ENCODE results near the gene TSPEAR.
"Not testable (repeated sequence)": the region's sequence is repeated elsewhere in the genome, so short reads cannot be mapped to it uniquely, and the experiment has no call there.

Gene TSPEAR

DNA sequence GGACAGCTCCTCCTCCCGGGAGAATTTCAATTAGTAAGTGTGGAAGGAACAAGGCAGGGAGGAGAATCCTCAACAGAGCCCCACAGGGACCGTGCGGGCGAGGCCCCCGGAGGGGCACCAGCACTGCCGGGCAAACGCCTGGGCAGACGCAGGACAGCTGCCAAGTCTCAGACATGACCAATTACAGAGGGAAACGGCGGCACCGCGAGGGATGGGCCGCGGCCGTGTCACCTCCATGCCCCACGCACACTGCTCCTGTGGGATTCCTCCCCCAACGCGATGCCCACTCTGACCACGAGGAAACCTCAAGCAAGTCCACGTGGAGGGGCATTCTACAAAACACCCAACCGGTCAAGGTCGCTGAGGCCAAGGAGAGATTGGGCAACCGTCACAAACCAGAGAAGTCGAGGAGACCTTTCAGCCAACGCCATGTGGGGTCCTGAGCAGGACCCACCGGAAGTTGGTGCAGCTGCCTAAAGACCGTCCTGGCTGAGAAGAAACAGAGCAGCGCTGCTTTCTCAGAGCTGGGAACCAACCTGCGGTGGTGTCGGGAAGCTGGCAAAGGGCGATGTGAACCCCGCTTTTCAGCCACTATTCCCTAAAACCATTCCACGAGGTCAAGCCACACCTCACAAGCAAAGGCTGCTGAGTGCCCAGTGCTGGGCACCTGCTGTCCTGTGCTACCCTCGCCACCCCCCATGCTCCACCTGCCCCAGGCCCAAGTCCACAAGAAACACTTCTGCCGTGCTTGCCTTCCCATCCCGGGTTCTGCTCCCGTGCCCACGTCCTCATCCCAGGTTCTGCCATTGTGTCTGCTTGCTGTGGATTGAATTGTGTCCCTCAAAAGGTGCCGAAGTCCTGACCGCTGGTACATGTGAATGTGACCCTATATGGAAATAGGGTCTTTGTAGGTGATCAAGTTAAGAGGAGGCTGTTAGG is 139.3 kb downstream of the TSPEAR start:
- DNase-seq = peak in 3 of 42 donors; percentile 19 to 33 (median 30)
- intact Hi-C loops (cut with DNase I) = no loop called here

DNA sequence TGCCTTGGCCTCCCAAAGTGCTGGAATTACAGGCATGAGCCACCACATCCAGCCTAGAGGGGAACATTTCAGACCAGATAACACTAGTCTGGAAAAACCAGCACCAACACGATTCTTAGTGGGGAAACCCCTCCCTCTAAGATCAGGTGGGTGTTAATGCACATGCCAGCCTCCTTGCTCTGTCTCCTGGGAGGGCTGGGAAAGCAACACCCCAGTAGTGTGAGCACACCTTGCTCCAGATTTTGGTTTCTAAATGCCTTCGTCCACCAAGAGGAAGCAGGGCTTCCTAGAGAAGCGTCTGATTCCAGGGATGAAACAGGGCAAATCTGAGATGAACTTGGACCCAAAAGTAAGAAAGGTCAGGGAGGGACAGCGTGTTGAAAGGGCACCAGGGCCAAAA is 140.1 kb downstream of the TSPEAR start:
- intact Hi-C loops (cut with DNase I) = no loop called here
- peak in 2 of 42 donors; percentile 13 to 17 for DNase-seq

DNA sequence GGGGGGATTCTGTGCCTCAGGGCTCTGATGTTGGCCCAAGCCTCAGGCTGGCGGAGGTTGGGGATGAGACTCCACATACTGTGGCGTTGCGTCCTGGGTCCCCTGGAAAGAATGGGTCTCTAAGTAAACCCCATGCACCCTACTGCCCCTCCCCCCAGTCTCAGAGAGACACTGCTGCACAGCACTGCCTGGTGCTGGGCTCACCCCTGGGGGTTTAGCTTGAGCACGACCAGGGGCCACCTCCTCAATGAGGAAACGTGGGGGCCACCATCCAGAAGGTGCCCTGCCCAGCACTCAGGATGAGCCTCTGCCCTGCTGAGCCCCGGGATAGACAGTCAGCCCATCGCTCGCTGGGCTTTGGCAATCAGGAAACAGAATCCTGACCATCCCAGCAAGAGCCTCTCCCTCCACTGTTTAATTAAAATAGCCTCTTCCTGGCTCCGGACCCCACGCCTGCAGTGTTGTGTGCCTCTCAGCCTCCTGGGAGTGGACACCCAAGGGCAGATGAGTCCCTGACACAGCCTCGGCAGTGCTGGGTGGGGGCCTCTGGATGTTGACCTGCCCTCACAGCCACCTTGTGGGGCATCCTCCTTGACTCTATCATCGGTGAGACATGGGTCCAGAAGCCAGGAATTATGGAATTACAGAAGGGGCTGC is 141.4 kb downstream of the TSPEAR start:
- peak in 3 of 42 donors; percentile 8 to 30 (median 10) for DNase-seq
- intact Hi-C loops (cut with DNase I) = no loop called here

DNA sequence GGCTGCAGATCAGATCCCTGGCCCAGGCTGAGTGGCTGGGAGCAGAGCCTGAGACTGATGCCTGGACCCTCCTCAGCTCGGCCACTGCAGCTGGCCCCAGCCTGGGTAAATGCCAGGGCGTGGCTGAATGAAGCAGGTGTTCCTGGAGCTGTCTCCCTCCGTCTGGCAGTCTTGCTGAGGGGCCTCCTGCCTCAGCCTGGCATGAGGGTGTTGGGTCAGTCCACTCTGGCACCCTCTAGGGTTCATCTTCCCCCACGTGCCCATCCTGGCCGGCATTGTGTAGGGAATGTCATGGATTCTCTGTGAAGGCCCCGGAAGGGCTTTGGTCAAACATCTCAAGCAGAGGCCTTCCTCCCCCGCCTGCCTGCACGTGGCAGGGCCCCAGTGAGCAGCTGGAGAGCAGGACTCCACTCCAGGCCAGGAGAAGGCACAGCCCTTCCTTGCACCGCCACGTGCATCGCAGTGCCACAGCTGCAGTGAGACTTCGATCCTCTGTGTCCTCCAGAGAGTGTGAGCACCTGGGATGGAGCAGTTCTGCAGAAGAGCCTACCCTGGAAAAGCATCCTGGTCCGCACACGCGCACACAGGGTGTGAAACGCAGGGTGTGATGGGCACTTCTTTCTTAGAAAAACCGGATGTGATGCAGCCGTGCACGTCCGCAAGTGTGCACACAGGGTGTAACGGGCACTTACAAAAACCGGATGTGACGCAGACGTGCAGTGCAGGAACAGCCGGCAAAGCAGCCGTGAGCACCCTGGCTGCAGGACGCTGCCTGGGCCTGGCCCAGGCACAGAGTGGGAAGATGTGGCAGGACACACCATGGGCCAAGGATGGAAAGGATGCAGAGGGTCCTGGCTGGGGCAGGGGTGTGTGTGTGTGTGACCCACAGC is 142.5 kb downstream of the TSPEAR start:
- intact Hi-C loops (cut with DNase I) = no loop called here
- peak in 3 of 42 donors; percentile 19 to 31 (median 30) for DNase-seq

DNA sequence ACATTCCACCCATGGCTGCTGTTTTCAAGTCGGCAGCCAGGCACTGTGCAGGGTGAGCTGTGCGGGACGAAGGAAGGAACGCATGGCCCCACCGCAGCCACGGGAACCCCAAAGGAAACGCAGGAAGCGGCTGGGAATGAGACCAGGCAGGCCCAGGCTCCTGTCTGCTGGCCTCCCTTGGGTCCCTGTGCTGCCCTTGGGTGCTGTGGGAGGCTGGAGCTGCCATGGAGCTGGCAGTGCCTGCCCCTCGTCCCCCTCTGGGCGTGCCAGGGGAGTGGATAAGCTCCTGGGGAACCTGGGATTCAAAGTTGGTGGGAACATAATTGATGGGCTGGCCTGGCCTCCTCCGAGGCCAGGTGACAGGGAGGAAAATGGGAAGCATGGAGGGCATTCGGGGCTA is 143.1 kb downstream of the TSPEAR start:
- peak in 3 of 42 donors; percentile 16 to 30 (median 18) for DNase-seq
- intact Hi-C loops (cut with DNase I) = no loop called here

DNA sequence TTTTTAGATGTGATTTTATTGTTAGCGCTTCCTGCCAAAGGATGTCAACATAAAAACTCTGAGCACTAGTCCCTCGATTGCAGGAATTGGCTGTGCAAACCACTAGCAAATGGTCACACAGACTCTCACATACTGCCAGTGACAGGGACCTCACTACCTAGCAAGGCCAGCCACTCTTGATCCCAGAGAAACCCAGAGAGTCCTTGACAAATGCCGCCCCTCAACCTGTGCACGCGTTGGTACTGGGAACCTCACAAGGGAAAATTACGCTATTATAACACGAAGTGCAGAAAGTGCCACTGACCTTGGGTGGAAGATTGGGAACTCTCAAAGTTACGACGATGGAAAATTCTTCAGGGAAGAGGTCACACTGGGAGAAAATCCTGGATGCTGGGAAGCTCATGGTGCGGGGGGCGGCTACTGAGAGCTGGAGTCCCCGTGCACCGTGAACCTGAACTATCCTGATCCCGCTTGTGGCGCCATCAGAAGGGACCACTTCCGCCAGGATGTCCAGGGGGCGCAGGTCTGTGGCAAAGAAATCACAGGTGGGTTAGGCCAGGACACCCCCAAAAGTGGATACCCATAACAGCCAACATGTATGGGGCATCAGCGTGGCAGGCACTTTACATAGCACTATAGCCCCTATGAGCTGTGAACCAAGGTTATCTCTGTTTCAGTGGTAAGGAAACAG is 143.7 kb downstream of the TSPEAR start:
- DNase-seq = peak in 2 of 42 donors; percentile 14 to 27
- intact Hi-C loops (cut with DNase I) = no loop called here

DNA sequence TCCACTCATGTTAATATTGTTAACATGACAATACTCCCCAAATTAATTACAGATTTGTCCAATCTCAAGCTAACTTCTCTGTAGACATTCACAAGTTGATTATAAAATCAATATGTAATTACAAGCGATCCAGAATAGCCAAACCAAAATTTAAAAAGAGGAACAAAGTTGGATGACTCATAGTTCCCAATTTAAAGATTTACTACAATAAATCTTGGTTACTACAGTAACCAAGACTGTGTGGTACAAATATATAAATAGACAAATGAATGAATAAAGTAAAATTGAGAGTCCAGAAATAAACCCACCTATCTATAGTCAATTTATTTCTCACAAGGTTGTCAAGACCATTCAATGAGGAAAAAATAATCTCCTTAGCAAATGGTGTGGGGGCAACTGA is 145.0 kb downstream of the TSPEAR start:
- intact Hi-C loops (cut with DNase I) = no loop called here

DNA sequence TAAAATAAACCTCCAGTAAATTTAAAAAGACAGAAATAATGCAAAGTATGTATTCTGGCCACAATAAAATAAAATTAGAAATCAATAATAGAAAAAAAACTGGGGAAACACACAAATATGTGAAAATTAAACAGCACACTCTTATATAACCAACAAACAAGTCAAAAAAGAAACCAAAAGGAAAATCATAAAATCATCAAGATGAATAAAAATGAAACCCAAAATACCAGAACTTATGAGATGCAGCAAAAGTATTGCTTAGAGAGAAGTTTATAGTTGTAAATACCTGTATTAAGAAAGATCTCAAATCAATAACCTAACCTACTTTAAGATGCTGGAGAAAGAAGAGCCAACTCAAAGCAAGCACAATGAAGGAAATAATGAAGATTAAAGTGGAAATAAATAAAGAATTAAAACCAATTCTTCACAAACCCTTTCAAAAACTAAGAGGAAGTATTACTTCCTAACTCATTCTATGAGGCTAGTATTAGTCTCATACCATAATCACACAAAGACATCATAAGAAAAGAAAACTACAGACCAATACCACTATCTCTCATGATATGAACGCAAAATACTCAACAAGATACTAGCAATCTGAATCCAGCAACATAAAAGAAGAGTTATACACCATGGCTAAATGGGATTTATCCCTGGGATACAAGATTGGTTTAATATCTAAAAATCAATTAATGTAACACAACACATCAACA is 146.3 kb downstream of the TSPEAR start:
- DNase-seq = no peak
- intact Hi-C loops (cut with DNase I) = no loop called here

More for the DNA sequence above, 145.0 kb downstream of the TSPEAR start:
- no peak for DNase-seq

DNA sequence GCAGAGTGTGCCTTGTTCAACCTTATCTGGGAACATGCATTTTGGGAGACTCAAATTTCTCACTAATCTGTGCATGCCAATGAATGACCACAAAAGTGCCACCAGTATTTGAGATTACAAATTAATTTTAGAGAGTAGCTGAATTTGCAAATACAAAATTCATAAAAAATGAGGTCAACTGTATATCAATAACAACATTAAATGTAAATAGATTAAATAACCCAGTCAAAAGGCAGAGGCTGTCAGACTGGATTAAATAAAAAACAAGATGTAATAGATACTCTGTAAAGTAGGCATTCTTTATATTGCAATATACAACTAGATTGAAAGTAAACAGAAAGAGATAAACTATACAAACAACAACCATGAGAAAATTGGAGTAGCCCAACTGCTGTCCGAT is 147.3 kb downstream of the TSPEAR start:
- DNase-seq = no peak
- intact Hi-C loops (cut with DNase I) = no loop called here

DNA sequence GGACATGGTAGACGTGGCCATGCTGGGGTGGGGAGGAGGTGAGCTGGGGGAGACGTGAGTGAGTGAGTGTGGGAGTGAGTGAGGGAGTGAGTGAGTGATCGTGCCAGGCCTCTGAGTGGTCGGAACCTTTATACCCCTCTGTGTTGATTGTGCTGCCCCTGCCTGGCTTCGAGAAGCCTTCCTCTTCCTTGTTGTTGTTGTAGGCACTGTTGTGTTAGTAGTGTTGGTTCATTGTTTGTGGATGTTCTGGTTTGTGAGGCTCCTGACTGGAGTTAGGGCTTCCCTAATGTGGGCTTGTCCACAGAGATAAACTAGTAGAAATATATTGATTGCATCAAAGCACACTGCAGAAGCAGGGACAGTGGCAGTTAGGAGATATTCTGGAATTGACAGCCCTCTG is 152.7 kb downstream of the TSPEAR start, which contains the start of gene KRTAP10-3:
KRTAP10-3 (minus strand) TSS at position 101 of the 400 bp plus-strand sequence; CDS start at position 21, 80 bp downstream.
- intact Hi-C loops (cut with DNase I) = no loop called here
- no peak for DNase-seq

DNA sequence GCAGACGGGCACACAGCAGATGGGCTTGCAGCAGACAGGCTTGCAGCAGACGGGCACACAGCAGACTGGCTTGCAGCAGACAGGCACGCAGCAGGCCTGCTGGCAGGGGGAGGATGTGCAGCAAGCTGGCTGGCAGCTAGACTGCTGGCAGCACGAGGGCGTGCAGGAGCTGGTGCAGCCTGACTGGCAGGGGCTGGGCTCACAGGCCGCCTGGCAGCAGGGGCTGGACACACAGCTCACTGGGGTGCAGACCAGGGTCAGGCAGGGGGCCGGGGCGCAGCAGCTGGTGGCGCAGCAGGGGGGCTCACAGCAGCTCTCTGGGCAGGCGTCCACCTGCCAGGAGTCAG is 153.1 kb downstream of the TSPEAR start:
- intact Hi-C loops (cut with DNase I); DNase-seq: not testable (repeated sequence)

DNA sequence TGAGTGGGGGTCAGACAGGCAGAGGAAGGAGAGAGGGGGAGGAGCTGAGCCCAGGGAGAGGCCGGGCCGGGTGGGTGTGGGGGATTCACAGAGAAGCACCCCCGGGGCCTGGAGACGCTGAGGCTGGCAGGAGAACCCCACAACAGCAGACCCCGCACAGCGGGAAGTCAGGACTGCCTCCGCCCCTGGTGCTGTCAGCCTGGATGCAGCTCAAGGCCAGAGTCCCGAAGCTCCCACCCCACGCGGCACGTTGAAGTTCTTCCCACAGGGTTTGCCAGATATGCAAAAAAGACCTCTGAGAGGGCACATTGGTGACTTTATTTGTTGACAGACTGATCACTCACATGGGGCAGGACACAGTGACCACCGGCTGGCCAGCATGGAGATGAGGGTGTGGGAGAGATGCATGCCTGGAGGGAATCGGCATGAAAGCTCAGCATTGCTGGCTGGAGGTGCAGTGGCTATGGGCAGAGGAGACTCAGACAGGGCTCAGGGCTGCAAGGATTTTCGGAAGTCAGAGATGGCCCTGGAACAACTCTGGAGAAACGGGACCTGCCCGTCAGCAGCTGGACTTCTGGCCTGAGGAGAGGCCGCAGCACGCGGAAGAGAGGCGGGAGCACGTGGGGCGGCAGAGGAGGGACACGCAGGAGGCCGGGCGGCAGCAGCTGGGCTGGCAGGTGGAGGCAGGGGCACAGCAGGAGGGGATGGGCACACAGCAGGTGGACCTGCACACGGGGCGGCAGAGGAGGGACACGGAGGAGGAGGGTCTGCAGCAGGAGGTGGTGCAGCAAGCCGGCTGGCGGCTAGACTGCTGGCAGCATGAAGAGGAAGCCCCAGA is 153.7 kb downstream of the TSPEAR start:
- peak in 4 of 42 donors; percentile 12 to 33 (median 26) for DNase-seq

DNA sequence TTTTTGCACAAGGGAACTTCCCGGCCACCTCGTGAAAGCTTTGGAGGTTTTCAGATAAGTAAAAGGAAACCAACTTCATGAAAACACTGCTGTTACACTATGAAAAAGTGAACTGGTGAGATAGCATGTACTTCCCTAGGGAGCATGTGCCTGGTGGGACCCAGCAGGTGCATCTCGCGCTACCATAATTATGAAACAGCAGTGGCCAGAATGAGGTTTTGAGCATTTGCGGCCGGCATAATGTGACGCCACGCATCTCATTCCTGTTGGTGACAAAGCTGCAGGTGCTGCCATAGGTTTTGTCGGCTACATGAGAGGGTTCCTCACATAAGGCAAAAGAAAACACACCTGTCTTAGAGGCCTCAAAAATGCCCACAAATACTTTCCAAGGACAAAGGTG is 154.5 kb downstream of the TSPEAR start:
- intact Hi-C loops (cut with DNase I) = no loop called here
- DNase-seq = peak in 2 of 42 donors; percentile 9 to 25

More for the DNA sequence above, 153.7 kb downstream of the TSPEAR start:
- intact Hi-C loops (cut with DNase I) = no loop called here

DNA sequence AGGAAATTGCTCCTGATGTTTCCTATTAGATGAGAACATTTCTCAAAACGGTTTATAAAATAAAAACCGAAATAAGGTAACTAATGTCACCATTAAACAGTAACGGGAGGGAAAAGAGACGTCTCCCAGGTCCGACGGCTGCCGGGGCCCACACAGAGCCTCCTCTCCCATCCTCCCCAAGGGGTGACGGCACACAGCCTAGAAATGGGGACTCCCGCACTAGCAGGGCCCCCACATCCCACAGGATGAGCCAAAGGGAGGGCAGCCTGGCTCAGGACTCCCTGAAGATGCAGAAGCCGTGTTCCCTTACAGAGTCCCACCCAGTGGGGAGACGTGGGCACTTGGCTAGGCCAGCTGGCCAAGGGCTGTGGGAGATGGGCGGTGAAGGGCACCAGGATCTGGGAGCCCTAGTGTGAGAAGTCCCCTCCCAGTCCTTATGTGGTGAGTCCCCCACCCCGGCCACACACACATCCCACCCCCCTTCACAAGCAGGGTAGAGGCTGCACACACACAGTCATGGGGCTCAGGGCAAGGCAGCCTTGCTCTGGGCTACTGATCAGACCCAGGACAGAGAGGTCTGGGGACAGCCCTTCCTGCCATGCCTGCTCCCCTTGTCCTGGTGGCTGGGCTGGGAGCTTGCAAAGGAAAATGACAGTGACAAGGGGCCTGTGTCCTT is 156.0 kb downstream of the TSPEAR start:
- peak in 6 of 42 donors; percentile 1 to 26 (median 9) for DNase-seq
- intact Hi-C loops (cut with DNase I) = no loop called here

DNA sequence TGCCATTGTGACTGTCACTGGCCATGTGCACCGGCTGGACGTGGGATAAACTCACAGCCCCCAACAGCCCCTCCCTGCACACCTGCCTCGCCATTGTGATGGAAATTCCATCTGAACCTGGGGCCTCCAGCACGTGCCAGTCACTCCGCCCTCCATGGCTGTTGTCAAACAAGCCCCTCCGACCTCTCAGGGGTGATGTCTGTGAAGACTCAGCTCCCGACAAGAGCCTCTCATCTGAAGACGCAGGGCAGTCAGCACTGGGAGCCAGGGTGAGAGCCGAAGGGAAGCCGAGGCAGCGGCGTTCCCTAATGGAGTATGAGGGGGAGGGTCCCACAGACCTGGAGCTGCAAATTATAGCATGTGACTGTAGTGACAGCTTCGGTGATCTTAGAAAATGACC is 158.7 kb downstream of the TSPEAR start:
- intact Hi-C loops (cut with DNase I) = no loop called here
- DNase-seq = peak in 6 of 42 donors; percentile 3 to 33 (median 10)

DNA sequence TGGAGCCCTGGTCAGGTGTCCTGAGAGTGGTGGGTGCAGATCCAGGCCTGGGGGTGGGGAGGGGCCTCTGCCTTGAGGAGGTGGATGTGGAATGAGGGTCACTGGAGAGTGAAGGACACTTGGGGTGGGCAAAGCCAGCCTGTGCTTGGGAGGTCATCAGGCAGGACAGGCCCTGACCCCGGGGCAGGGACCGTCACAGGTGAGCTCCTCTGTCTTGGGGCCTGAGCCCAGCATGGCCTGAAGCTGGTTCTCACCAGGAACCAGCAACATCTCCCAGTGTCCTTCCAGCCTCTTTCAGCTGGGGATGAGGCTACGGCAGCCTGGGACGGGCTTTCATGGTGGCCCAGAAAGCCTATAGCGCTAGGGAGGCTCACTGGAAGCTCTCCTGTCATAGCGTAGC is 159.2 kb downstream of the TSPEAR start:
- peak in 5 of 42 donors; percentile 2 to 17 (median 11) for DNase-seq
- intact Hi-C loops (cut with DNase I) = no loop called here

Measured in head of caudate nucleus (tissue), 42 donors.